GM18517 (cell line): ENCODE measurements around the gene IFI27L1.

Experiments
- ATAC-seq: cut with Tn5 transposase; IDR thresholded peaks from one replicate; pipeline ENCODE4 v1.9.1; 2021; ENCODE audit warnings: mild to moderate bottlenecking, moderate library complexity; ENCODE audit not compliant: unreplicated experiment

Gene IFI27L1

GRCh38 chr14:94129758-94130414 is 48.8 kb downstream of the IFI27L1 start:
- no peak for ATAC-seq

- ATAC-seq: peak; percentile 60
These were observed 51.3 kb downstream of the IFI27L1 start for GRCh38 chr14:94132285-94132887.

DNA sequence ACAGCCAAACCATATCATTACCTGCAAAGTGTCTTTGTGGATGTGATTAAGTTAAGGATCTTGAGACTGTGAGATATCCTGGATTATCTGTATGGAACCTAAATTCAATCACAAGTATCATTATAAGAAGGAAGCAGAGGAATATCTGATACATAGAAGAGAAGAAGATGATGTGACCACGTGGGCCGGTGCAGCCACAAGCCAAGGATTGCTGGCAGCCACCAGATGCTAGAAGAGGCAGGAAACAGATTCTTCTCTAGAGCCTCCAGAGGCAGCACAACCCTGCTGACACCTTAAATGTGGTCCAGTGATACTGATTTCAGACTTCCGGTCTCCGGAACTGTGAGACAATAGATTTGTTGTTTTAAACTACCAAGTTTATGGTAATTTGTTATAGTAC is 54.4 kb downstream of the IFI27L1 start:
- ATAC-seq: no peak

GRCh38 chr14:94136575-94137331 is 55.6 kb downstream of the IFI27L1 start:
- peak; percentile 77 for ATAC-seq

- no peak for ATAC-seq
These were observed 57.1 kb downstream of the IFI27L1 start for GRCh38 chr14:94138251-94138650.

GRCh38 chr14:94139006-94139405 is 57.9 kb downstream of the IFI27L1 start:
- ATAC-seq: no peak

DNA sequence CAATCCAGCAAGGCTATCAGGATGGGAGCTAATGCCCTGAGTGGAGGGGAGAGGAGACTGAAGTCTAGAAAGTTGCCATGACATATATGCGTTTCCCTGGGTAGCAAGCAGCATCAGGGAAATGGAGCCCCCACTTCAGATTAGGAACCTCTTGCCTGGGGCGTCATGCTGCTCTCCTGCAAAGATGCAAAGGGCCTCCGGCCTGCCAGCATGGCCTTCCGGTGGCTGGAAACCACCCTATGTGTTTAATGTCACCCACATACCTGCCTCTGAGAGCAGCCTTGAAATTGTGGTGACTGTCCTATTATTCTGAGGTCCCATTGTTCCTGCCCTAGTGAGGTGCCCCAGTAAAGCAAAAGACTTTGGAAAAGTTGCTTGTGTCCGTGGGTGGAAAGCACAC is 58.3 kb downstream of the IFI27L1 start:
- no peak for ATAC-seq

DNA sequence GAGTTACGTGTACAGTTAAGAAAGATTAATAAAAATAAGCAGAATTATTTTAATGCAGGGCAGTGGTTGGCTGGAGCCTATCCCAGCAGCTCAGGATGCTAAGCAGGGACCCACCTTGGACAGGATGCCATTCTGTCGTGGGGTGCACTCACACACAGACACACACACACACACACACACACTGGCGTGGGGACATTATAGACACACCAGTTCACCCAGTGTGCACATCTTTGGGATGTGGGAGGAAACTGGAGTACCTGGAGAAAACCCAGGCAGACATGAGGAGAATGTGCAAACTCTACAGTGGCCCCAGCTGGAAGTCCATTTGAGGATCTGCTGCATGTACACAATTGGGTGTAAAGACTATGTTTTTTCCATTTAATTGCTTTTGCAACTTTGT is 61.1 kb downstream of the IFI27L1 start:
- ATAC-seq: no peak

DNA sequence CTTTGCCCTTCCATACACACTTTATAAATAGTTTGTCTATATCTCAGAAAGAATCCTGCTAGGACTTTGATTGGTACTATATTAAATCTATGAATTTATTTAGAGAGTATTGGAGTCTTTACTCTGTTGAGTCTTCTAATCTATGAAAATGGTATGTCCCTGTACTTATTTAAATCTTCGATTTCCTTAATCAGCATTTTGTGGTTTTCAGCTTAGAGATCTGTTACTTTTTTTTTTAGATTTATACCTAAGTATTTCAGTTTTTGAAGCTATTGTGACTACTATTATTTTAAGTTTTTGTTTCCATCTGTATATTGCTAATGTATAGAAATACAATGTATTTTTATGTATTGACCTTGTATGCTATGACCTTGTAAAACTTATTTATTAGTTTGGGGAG is 61.7 kb downstream of the IFI27L1 start:
- ATAC-seq: no peak

DNA sequence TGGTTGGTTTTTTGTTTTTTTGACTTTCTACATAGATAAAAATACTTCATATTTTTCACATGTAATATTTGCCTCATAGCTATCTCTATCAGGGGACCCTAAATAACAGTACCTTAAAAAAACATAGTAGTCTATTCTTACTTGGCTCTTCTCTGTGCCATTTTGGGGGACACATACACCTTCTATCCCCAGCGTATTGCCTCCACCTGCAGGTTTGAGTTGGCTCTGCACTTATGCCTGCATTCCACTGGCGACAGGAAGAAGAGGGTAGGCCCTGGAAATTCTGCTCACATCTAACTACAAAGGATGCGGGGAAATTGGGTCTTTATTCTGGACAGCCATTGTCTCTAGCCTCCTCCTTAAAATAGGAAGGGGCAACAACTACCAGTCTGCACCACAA is 62.1 kb downstream of the IFI27L1 start:
- no peak for ATAC-seq

DNA sequence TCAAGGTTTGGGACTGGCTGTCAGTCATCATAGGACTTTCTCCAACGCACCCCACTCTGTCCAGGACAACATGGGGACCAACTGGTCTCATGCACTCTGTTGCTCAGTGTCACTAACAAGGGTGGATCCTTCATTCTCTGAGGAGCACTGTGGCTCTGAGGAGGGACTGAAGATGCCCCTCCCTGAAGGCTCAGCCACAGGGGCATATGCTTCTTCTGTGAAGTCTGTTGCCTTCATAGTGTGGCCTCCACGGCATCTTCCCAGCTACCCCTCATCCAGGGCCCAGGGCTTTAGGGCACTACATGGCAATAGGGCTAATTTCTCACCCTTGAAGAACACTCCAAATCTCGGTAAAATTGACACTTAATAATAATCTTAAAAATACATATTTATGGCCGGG is 62.6 kb downstream of the IFI27L1 start:
- no peak for ATAC-seq

- ATAC-seq: no peak
These were observed 63.7 kb downstream of the IFI27L1 start for GRCh38 chr14:94144765-94145164.

DNA sequence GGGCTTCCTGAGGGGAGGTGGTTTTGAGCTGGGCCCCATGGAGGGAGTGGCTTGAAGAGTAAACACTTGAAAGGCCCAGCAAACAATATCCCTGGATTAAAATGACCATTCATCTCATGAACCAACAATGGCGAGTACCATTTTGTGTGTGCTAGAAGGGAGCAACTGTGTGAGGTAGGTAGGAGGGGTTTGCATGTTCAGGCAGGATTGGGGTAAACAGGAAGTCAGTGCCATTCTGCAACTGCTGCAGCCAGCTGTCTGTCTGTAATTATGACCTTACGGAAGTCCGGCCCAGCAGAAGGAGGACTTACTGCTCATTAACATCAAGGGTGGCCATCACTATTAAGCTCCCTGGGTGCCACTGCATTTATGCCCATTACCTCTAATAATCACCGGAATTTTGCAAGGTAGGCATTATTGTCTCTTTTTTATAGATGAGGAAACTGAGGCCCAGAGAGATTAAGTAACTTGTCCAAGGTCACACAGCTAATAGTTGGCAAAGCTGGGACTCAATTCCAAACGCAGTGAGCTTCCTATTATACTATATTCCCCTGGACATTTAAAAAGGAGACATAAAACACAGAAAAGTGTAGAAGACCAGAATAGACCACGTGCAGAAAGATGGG is 64.9 kb downstream of the IFI27L1 start:
- no peak for ATAC-seq
